ENCODE measurements around the gene ANKRD60.

The ANKRD60 gene

DNA sequence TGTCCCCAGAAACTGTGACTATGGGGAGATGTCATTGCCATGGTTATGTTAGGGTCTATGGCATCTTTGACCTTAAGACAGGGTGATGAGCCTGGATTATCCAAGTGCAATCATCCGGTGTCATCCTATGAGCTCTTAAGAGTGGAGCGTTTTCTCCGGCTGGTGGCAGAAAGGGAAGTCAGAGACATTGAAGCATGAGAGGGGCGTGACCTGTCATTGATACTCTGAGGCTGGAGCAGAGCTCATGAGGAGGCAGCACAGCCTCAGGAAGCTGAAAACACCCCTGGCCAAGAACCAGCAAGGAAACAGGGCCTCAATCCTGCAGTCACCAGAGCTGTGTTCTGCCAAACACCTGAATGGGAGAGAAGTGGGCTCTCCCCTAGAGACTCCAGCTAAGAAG is 59.6 kb downstream of the ANKRD60 start:
- no peak for DNase-seq (ENCODE audit: low spot score)
- TF ChIP-seq, protein P1, sequence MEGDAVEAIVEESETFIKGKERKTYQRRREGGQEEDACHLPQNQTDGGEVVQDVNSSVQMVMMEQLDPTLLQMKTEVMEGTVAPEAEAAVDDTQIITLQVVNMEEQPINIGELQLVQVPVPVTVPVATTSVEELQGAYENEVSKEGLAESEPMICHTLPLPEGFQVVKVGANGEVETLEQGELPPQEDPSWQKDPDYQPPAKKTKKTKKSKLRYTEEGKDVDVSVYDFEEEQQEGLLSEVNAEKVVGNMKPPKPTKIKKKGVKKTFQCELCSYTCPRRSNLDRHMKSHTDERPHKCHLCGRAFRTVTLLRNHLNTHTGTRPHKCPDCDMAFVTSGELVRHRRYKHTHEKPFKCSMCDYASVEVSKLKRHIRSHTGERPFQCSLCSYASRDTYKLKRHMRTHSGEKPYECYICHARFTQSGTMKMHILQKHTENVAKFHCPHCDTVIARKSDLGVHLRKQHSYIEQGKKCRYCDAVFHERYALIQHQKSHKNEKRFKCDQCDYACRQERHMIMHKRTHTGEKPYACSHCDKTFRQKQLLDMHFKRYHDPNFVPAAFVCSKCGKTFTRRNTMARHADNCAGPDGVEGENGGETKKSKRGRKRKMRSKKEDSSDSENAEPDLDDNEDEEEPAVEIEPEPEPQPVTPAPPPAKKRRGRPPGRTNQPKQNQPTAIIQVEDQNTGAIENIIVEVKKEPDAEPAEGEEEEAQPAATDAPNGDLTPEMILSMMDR (IDR thresholded peaks at IDR 0.05; ENCODE audit: extremely low read depth, insufficient read depth, missing control alignments), result no peak
- in situ Hi-C loops (cut with MboI; ENCODE audit: low pct_unique_long_range_greater_than_20kb, low sequenced_read_pairs, unreplicated experiment), result no loop called here

DNA sequence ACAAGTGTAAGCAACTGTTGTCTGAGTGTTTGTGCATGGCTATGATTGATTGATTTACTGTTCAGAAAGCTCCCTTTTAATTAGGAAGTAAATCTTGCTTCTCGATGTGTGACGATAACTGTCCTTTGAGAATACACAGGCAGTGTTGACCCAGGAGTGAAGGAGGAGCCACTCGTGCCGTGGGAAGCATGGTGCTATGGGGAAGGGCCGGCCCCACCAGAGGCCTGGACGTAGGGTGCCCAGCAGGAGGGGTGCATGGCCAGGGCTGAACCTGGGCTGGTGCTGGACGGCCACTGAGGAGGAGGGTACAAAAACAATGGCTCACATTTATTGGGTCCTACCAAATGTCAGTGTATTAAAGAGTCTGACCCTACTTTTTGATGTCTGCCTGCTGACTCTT is 60.7 kb downstream of the ANKRD60 start:
- in situ Hi-C loops (cut with MboI; ENCODE audit: low pct_unique_long_range_greater_than_20kb, low sequenced_read_pairs, unreplicated experiment), result no loop called here
- no peak for DNase-seq (ENCODE audit: low spot score)
- TF ChIP-seq, protein P1 (IDR thresholded peaks at IDR 0.05; ENCODE audit: extremely low read depth, insufficient read depth, missing control alignments), result no peak
